ENCODE data around the gene CCNK. TPM values are rescaled to one million over a fixed set of nuclear protein-coding genes. Genes with fewer than 3 reads are reported as not detected.

CCNK gene
- total and polyA plus RNA-seq, 2 of the 13 experiments (the other 11 are each of a cell fraction or from before 2014, with no cell fraction given), result 4.9 to 9.7 TPM

GRCh38 chr14:99517643-99518381, 36.6 kb downstream of the CCNK start:
- intact Hi-C loops (cut with micrococcal nuclease; ENCODE audit: unreplicated experiment) (loop anchor here (1.0 to 2.0 kb wide), 3 partner anchors 45 to 110 kb away; no protein-coding TSS in a partner anchor), in situ Hi-C loops (cut with HindIII; ENCODE audit: extremely low pct_ligation_motif_present, low pct_unique_long_range_greater_than_20kb) (no loop called here)
- no peak overlapping the region for H3K4me2 ChIP-seq (ENCODE audit: low read depth, low read length)
- no peak for DNase-seq (ENCODE audit: low spot score)
- H3K79me2 ChIP-seq (ENCODE audit: insufficient read depth, low read length), result no peaks in the 10 kb centered on the region
- H3K4me1 ChIP-seq (ENCODE audit: insufficient read depth, low read length), result peaks cover 6% of the 10 kb centered on the region
- no peak overlapping the region for H3K27ac ChIP-seq (ENCODE audit: extremely low read length, insufficient read depth, low read length)
- ChIA-PET POLR2A (no interaction called here), CTCF (ENCODE audit: low intra/inter-chr PET ratio, low total read pairs) (interaction anchor here (1.1 to 2.5 kb wide), 2 partner anchors 92 to 111 kb away, joined by 3 to 29 read pairs; no protein-coding TSS in a partner anchor)
- no peak overlapping the region for H3K4me3 ChIP-seq (replicated peaks in 1 of 3; ENCODE audit: insufficient read depth in 1 of 3, low read depth in 2 of 3, low read length in 3 of 3)
- H3K9ac ChIP-seq (ENCODE audit: insufficient read depth, low read depth, low read length), result no peak overlapping the region
- WGBS (ENCODE audit: low lambda C conversion rate), result 94% methylated on average over 7 of the region's 16 CpGs
- TF ChIP-seq EED (CRISPR knock-in tag; IDR thresholded peaks at IDR 0.05) (0 out of 2 replicates have a peak, but pooled peaks have one; percentile 6), AGO2 (optimal IDR thresholded peaks at IDR 0.05; ENCODE audit: low read depth, low read length) (peak; percentile 23), ZNF572 (CRISPR knock-in tag; IDR thresholded peaks at IDR 0.05) (no peak)
- no peaks in the 10 kb centered on the region for H3K27me3 ChIP-seq (ENCODE audit: control insufficient read depth in 1 of 2, insufficient read depth in 2 of 2, low read length in 2 of 2)
- H3K9me3 ChIP-seq (ENCODE audit: low read length), result no peaks in the 10 kb centered on the region
- H3K36me3 ChIP-seq (replicated peaks in 1 of 2; ENCODE audit: control insufficient read depth in 1 of 2, insufficient read depth in 2 of 2, low read length in 2 of 2), result peaks cover 17 to 47% of the 10 kb centered on the region in 2 experiments; a peak in 4 of 5 replicates
- ATAC-seq, result no peak
- no peak overlapping the region for H2AFZ ChIP-seq (ENCODE audit: low read length)
- no TSS peak for BruUV-seq (replicated peaks)
- peaks cover 32% of the 10 kb centered on the region; the same call in 1 of the 2 replicates for H4K20me1 ChIP-seq (ENCODE audit: insufficient read depth, low read length)
- FAIRE-seq, result no peak

GRCh38 chr14:99518441-99519346, 37.5 kb downstream of the CCNK start:
- Histone ChIP-seq H3K79me2 (ENCODE audit: insufficient read depth, low read length) (peaks cover 2% of the 10 kb centered on the region), H2AFZ (ENCODE audit: low read length) (no peak overlapping the region), H4K20me1 (ENCODE audit: insufficient read depth, low read length) (peaks cover 24% of the 10 kb centered on the region; the same call in 1 of the 2 replicates), H3K27me3 (ENCODE audit: control insufficient read depth in 1 of 2, insufficient read depth in 2 of 2, low read length in 2 of 2) (no peaks in the 10 kb centered on the region), H3K4me1 (ENCODE audit: insufficient read depth, low read length) (peaks cover 15% of the 10 kb centered on the region), H3K9ac (ENCODE audit: insufficient read depth, low read depth, low read length) (no peak overlapping the region), H3K9me3 (ENCODE audit: low read length) (no peaks in the 10 kb centered on the region), H3K36me3 (replicated peaks in 1 of 2; ENCODE audit: control insufficient read depth in 1 of 2, insufficient read depth in 2 of 2, low read length in 2 of 2) (peaks cover 14 to 38% of the 10 kb centered on the region in 2 experiments; a peak in 4 of 5 replicates), H3K4me2 (ENCODE audit: low read depth, low read length) (no peak overlapping the region), H3K27ac (ENCODE audit: extremely low read length, insufficient read depth, low read length) (no peak overlapping the region), H3K4me3 (replicated peaks in 1 of 3; ENCODE audit: insufficient read depth in 1 of 3, low read depth in 2 of 3, low read length in 3 of 3) (no peak overlapping the region)
- intact Hi-C loops (cut with micrococcal nuclease; ENCODE audit: unreplicated experiment) (loop anchor here (1.0 to 2.0 kb wide), 3 partner anchors 44 to 110 kb away; no protein-coding TSS in a partner anchor), in situ Hi-C loops (cut with HindIII; ENCODE audit: extremely low pct_ligation_motif_present, low pct_unique_long_range_greater_than_20kb) (no loop called here)
- 100% methylated on average over 4 of the region's 21 CpGs for WGBS (ENCODE audit: low lambda C conversion rate)
- POLR2A ChIA-PET, result no interaction called here
- BruUV-seq (replicated peaks), result no TSS peak
- FAIRE-seq (no peak), ATAC-seq (peak; percentile 61), DNase-seq (ENCODE audit: low spot score) (peak; percentile 40)
- CTCF ChIA-PET (ENCODE audit: low intra/inter-chr PET ratio, low total read pairs), result interaction anchor here (1.1 to 2.5 kb wide), 2 partner anchors 91 to 110 kb away, joined by 3 to 29 read pairs; no protein-coding TSS in a partner anchor
- TF ChIP-seq JUNB (CRISPR knock-in tag; IDR thresholded peaks at IDR 0.05; ENCODE audit: borderline replicate concordance) (no peak), AKAP8 (CRISPR knock-in tag; IDR thresholded peaks at IDR 0.05) (0 out of 2 replicates have a peak, but pooled peaks have one; percentile 40), AGO2 (optimal IDR thresholded peaks at IDR 0.05; ENCODE audit: low read depth, low read length) (peak; percentile 43), ZNF878 (CRISPR knock-in tag; IDR thresholded peaks at IDR 0.05) (no peak), TFDP2 (CRISPR knock-in tag; IDR thresholded peaks at IDR 0.05) (peak; percentile 22; the same call in 1 of the 2 replicates), NRL (CRISPR knock-in tag; IDR thresholded peaks at IDR 0.05; ENCODE audit: borderline replicate concordance) (peak; percentile 63; the same call in 1 of the 2 replicates), RAD21 (CRISPR knock-in tag; IDR thresholded peaks at IDR 0.05) (peak; percentile 97), ZNF546 (CRISPR knock-in tag; conservative IDR thresholded peaks at IDR 0.05) (no peak), GTF2F1 (IDR thresholded peaks at IDR 0.05; ENCODE audit: low read length) (no peak)
- TF ChIP-seq, protein P1, sequence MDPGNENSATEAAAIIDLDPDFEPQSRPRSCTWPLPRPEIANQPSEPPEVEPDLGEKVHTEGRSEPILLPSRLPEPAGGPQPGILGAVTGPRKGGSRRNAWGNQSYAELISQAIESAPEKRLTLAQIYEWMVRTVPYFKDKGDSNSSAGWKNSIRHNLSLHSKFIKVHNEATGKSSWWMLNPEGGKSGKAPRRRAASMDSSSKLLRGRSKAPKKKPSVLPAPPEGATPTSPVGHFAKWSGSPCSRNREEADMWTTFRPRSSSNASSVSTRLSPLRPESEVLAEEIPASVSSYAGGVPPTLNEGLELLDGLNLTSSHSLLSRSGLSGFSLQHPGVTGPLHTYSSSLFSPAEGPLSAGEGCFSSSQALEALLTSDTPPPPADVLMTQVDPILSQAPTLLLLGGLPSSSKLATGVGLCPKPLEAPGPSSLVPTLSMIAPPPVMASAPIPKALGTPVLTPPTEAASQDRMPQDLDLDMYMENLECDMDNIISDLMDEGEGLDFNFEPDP (CRISPR knock-in tag; conservative IDR thresholded peaks at IDR 0.05), result 0 out of 2 replicates have a peak, but pooled peaks have one; percentile 54

Data from HepG2 (cell line).